Activated T-helper 1 cell treated with anti-CD3 and anti-CD28 coated beads, Interleukin-12 subunit alpha, Interleukin-12 subunit beta, Interleukin-2, Interleukin-4 antibody, amounts not matched to agents 30 ng/mL and 10 ng/mL and 1 ng/mL, durations not matched to agents 14 hours and 24 hours and 36 hours (primary cell): ENCODE data around the gene KIAA1586. TPM values are rescaled to one million over a fixed set of nuclear protein-coding genes. Genes with fewer than 3 reads are reported as not detected.
"Not testable (repeated sequence)": the region's sequence is repeated elsewhere in the genome, so short reads cannot be mapped to it uniquely, and the experiment has no call there.

Experiments
- DNase-seq: peaks from one replicate; pipeline ENCODE4 v3.0.0; 2021; ENCODE audit warnings: low spot score
- H3K27ac Mint-ChIP-seq: one replicate; pipeline ENCODE4 v1.8.0; 2021; ENCODE audit warnings: mild to moderate bottlenecking, mixed read lengths
- H3K27me3 Mint-ChIP-seq: one replicate; pipeline ENCODE4 v1.8.0; 2022; ENCODE audit warnings: mild to moderate bottlenecking, moderate library complexity, mixed read lengths; ENCODE audit not compliant: insufficient read depth
- H3K36me3 Mint-ChIP-seq: one replicate; pipeline ENCODE4 v1.8.0; 2021; ENCODE audit warnings: low read depth, mixed read lengths
- H3K4me1 Mint-ChIP-seq: one replicate; pipeline ENCODE4 v1.8.0; 2021; ENCODE audit warnings: low read depth, mixed read lengths
- H3K4me3 Mint-ChIP-seq: one replicate; pipeline ENCODE4 v1.8.0; 2021; ENCODE audit warnings: mild to moderate bottlenecking, moderate library complexity, mixed read lengths
- H3K9me3 Mint-ChIP-seq: one replicate; pipeline ENCODE4 v1.8.0; 2021; ENCODE audit warnings: mixed read lengths
- intact Hi-C: fragments of 100-400 bp; cut with micrococcal nuclease; formaldehyde crosslinking; loops from one replicate; pipeline ENCODE4 v1.15.1; 2024
- total RNA-seq: library from RNA; stranded (reverse); gene quantifications from 2 replicates; pipeline ENCODE4 v1.2.3, GENCODE V29; 2022

The KIAA1586 gene
- total RNA-seq, 1 donor from 2014 or later, result 12.6 TPM

- H3K4me1 Mint-ChIP-seq, result peaks cover 35% of the 10 kb centered on the region
- intact Hi-C loops, H3K27ac Mint-ChIP-seq, H3K27me3 Mint-ChIP-seq, DNase-seq, H3K9me3 Mint-ChIP-seq: not testable (repeated sequence)
- H3K4me3 Mint-ChIP-seq, result peak overlapping the region; percentile 88
- H3K36me3 Mint-ChIP-seq, result peaks cover 15% of the 10 kb centered on the region
Measured at GRCh38 chr6:57090458-57091067, 44.1 kb downstream of the KIAA1586 start.

DNA sequence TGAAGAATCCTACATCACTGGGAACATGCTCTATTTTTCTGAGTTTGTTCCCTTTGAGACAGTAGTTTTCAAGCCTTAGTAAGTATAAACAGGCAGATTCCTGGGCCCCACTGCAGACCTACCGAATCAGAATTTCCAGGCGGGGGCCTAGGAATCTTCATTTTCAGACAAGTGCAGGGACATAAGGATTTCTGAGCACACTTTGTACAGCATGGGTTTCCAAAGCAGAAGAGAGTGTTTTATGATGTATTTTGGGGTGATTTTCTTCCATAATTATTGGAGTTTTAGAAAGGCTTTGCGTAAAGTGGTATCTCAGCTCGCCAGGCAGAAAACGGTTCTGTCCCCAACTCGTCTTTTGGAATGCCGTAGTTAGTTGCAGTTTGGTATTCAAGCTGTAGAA is 44.9 kb downstream of the KIAA1586 start:
- H3K4me3 Mint-ChIP-seq, result peak overlapping the region; percentile 73
- H3K27ac Mint-ChIP-seq, result peak overlapping the region; percentile 40
- H3K4me1 Mint-ChIP-seq, result peaks cover 35% of the 10 kb centered on the region
- H3K9me3 Mint-ChIP-seq, DNase-seq, H3K27me3 Mint-ChIP-seq, intact Hi-C loops: not testable (repeated sequence)
- H3K36me3 Mint-ChIP-seq, result peaks cover 15% of the 10 kb centered on the region

- intact Hi-C loops, result no loop called here
- H3K27me3 Mint-ChIP-seq, result no peaks in the 10 kb centered on the region
- DNase-seq, result no peak
- no peaks in the 10 kb centered on the region for H3K9me3 Mint-ChIP-seq
- H3K4me3 Mint-ChIP-seq, result no peak overlapping the region
- H3K4me1 Mint-ChIP-seq, result peaks cover 42% of the 10 kb centered on the region
- no peak overlapping the region for H3K27ac Mint-ChIP-seq
- H3K36me3 Mint-ChIP-seq, result peaks cover 31% of the 10 kb centered on the region
Measured at GRCh38 chr6:57094689-57095088, 48.2 kb downstream of the KIAA1586 start.

- H3K4me3 Mint-ChIP-seq, result no peak overlapping the region
- H3K36me3 Mint-ChIP-seq, result peaks cover 52% of the 10 kb centered on the region
- intact Hi-C loops, result no loop called here
Measured at GRCh38 chr6:57097596-57097995, 51.1 kb downstream of the KIAA1586 start.

GRCh38 chr6:57102976-57103375 is 56.5 kb downstream of the KIAA1586 start:
- Mint-ChIP-seq H3K4me3 (no peak overlapping the region), H3K36me3 (peaks cover 66% of the 10 kb centered on the region), H3K9me3 (no peaks in the 10 kb centered on the region), H3K27me3 (no peaks in the 10 kb centered on the region), H3K4me1 (peaks cover 29% of the 10 kb centered on the region), H3K27ac (no peak overlapping the region)
- DNase-seq, result no peak
- intact Hi-C loops, result no loop called here

More at GRCh38 chr6:57097596-57097995, 51.1 kb downstream of the KIAA1586 start:
- DNase-seq, result no peak
- Mint-ChIP-seq H3K27me3 (no peaks in the 10 kb centered on the region), H3K27ac (no peak overlapping the region), H3K9me3 (no peaks in the 10 kb centered on the region), H3K4me1 (peaks cover 37% of the 10 kb centered on the region)

- Mint-ChIP-seq H3K27me3 (no peaks in the 10 kb centered on the region), H3K27ac (no peak overlapping the region), H3K36me3 (peaks cover 60% of the 10 kb centered on the region), H3K4me1 (peaks cover 35% of the 10 kb centered on the region), H3K4me3 (no peak overlapping the region), H3K9me3 (no peaks in the 10 kb centered on the region)
- intact Hi-C loops, result no loop called here
- DNase-seq, result no peak
Measured at GRCh38 chr6:57104336-57104735, 57.8 kb downstream of the KIAA1586 start.

Other genes starting within 250 kb of the KIAA1586 start
- 0.07 TPM in 1 of 2 replicates, not detected in the other for gene BEND6, start 91.6 kb upstream of the KIAA1586 start, total RNA-seq
- 58.1 and 64.4 TPM in 2 replicates for gene ZNF451, start 43.5 kb downstream of the KIAA1586 start, total RNA-seq
- gene BAG2, start 125.6 kb downstream of the KIAA1586 start, total RNA-seq, result 12.3 and 13.1 TPM in 2 replicates
- 3.0 and 3.8 TPM in 2 replicates for gene RAB23, start 175.6 kb downstream of the KIAA1586 start, total RNA-seq